Measurements from ENCODE around the gene MYO18A.

DNA sequence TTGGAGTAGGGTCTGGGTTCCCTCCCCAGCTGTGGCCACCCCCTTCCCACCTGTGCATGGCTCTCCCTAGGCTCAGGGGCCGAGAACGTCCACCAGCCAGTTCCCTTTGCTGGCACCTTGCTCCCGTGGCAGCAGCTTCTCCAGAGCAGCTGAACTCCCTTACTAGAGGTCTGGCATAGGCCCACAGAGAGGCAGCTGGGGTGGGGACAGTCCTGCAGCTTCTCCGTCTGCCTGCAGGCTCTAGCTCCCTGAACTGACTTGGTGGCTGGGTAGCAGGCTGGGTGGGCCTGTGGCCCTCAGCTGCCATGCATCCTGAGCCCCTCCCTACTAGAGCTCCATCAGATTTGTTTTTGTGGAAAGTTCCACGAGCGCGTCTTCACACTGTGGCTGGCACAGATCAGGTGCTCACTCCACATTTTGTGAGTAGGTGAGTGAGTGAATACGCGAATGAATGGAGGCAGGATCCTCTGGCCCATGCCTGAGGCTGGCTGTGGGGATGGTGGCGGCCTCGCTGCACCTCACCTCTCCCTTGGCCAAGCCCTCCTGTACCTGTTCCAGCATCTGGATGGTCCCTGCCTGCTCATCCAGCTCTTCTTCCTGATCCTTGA, 86.0 kb downstream of the MYO18A start:
- TF ChIP-seq, protein P1, sequence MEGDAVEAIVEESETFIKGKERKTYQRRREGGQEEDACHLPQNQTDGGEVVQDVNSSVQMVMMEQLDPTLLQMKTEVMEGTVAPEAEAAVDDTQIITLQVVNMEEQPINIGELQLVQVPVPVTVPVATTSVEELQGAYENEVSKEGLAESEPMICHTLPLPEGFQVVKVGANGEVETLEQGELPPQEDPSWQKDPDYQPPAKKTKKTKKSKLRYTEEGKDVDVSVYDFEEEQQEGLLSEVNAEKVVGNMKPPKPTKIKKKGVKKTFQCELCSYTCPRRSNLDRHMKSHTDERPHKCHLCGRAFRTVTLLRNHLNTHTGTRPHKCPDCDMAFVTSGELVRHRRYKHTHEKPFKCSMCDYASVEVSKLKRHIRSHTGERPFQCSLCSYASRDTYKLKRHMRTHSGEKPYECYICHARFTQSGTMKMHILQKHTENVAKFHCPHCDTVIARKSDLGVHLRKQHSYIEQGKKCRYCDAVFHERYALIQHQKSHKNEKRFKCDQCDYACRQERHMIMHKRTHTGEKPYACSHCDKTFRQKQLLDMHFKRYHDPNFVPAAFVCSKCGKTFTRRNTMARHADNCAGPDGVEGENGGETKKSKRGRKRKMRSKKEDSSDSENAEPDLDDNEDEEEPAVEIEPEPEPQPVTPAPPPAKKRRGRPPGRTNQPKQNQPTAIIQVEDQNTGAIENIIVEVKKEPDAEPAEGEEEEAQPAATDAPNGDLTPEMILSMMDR (IDR thresholded peaks at IDR 0.05) = no peak
- no peak for TF ChIP-seq POLR2A (IDR thresholded peaks at IDR 0.05)

All from tibial nerve (tissue), 3 donors.